ENCODE results near the gene PLEKHA1.

Gene PLEKHA1

DNA sequence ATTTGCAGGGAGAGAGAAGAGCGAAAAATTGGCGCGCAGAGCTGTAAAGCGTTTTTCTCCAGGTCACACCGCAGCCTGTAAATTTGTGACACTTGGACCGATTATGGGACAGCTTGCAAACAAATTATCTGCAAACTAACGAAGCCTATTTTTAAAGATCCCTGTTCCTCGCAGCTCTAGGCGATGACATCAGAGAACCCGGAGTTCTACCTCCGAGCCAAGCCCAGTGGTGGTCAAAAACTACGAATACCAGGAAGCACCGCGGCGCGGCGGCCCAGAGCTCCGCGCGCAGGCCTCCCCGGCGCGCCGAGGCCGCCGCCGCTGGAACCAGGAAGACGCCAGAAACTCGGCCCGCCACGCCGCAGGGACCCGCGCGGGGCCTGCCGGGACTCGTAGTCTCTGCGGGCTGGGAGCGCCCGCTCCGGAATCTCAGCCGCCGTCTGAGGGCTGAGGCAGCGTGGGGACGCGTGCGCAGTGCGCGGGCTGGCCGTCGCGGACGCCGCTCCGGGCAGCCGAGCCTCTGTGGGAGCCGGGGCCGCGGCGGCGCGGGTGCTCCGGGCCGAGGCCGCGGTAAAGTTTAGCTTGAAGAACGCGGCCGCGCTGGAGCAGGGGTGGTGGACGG lies at the start of gene PLEKHA1:
PLEKHA1 (plus strand) TSS at position 472 of the 622 bp plus-strand sequence. CDS start 18,493 bp downstream, outside the sequence.
- no peak for TF ChIP-seq CTCF (IDR thresholded peaks at IDR 0.05)
- DNase-seq (ENCODE audit: low spot score): peak; percentile 96
- H3K27ac ChIP-seq: peak within 1 kb of the TSS; percentile 96 to 99
- peak within 1 kb of the TSS; percentile 97 for H3K4me3 ChIP-seq

DNA sequence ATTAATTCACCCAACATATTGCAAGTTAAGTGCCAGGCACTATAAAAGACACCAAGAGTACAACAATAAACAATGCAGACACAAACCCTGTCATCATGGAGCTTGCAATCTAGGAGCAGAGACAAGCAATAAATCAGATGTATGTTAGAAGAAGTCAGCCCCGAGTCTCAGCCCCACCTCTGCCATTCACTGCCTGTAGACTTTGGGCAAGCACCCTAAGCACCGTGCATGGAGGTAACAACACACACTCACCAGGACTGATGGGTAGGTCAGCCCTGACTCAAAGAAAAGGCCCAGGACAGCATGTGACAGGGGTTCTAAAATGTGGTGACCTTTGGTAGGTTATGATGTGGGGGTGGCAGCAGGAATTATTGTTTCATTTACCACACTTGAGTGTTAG lies 49.3 kb upstream of the PLEKHA1 start:
- no peak overlapping the region for H3K27ac ChIP-seq

GRCh38 chr10:122326385-122326784 lies 48.1 kb upstream of the PLEKHA1 start:
- no peak for TF ChIP-seq CTCF (IDR thresholded peaks at IDR 0.05)
- DNase-seq (ENCODE audit: low spot score): no peak
- Histone ChIP-seq H3K27ac (no peak overlapping the region), H3K4me3 (no peak overlapping the region)

More for the DNA sequence above, 49.3 kb upstream of the PLEKHA1 start:
- no peak for TF ChIP-seq CTCF (IDR thresholded peaks at IDR 0.05)
- no peak overlapping the region for H3K4me3 ChIP-seq
- no peak for DNase-seq (ENCODE audit: low spot score)

GRCh38 chr10:122326806-122327205 lies 47.7 kb upstream of the PLEKHA1 start:
- TF ChIP-seq CTCF (IDR thresholded peaks at IDR 0.05): no peak

DNA sequence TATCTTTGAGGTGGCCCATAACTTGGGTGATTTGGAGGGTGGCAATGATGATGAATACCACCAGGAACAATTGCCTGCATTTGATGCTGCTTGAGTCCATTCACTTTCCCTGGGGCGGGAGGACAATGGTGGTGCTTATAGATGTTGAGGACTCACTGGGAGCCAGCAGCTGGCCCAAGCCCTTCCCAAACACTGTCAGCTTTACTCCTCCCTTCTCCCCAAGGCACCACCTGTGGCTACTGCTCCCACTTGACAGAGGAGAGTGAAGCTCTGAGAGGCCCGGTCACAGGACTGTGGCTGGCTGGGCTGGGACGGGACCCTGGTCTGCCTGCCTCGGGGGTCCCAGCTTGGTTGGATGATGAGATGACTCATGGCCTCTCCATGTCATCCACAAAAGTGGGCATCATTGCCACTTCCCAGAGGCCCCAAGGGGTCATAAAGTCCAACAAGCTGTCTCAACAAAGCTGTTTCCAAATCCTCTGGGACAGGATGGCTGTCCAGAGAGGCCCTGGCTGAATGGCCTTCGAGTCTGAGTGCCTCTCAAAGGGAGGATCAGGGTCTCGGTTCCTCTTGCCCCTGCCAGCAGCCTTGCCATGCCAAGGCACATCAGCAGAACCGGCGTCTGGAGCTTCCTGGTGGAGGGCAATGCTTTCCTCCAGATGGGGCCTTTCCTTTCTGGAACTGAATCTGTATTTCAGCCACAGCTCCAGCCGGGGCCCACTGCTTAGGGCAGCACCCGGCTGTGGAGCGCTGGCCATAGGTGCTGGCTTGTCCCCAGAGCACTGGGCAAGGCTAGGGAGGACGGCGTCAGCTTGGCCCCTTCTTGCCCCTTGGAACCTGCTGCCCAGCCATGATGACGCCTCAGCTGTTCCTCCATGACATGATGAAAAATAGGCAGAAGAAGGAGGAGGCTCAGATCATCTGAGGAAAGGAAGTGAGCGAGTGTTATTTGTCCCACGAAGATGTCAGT lies 47.0 kb upstream of the PLEKHA1 start:
- DNase-seq (ENCODE audit: low spot score): no peak

More at GRCh38 chr10:122326806-122327205, 47.7 kb upstream of the PLEKHA1 start:
- no peak for DNase-seq (ENCODE audit: low spot score)
- Histone ChIP-seq H3K27ac (no peak overlapping the region), H3K4me3 (no peak overlapping the region)

DNA sequence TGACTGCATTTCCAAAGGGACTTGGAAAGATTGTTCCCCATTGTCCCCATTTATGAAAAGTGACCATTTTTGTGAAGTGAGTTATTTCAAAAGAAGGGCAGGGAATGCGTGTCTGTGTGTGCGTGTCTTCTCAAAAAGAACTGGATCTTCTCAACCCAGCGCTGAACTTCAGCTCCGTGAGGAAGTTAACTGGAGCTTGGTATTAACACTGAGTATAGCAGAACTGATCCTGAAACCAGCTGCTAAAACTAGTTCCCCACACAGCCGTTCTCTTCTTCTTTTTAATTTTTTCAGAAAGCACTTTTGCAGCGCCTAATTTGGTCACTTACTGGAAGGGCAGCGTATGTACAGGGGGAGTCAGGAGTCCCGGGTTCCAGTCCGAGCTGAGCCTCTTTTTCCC lies 45.8 kb upstream of the PLEKHA1 start:
- Histone ChIP-seq H3K4me3 (no peak overlapping the region), H3K27ac (no peak overlapping the region)
- no peak for TF ChIP-seq CTCF (IDR thresholded peaks at IDR 0.05)
- no peak for DNase-seq (ENCODE audit: low spot score)

More for the DNA sequence above, 47.0 kb upstream of the PLEKHA1 start:
- no peak overlapping the region for H3K27ac ChIP-seq
- H3K4me3 ChIP-seq: no peak overlapping the region
- TF ChIP-seq CTCF (IDR thresholded peaks at IDR 0.05): no peak
